Measurements from ENCODE around the gene MAMDC4.

The MAMDC4 gene

GRCh38 chr9:136896027-136896426, 43.9 kb downstream of the MAMDC4 start:
- DNase-seq: no peak

DNA sequence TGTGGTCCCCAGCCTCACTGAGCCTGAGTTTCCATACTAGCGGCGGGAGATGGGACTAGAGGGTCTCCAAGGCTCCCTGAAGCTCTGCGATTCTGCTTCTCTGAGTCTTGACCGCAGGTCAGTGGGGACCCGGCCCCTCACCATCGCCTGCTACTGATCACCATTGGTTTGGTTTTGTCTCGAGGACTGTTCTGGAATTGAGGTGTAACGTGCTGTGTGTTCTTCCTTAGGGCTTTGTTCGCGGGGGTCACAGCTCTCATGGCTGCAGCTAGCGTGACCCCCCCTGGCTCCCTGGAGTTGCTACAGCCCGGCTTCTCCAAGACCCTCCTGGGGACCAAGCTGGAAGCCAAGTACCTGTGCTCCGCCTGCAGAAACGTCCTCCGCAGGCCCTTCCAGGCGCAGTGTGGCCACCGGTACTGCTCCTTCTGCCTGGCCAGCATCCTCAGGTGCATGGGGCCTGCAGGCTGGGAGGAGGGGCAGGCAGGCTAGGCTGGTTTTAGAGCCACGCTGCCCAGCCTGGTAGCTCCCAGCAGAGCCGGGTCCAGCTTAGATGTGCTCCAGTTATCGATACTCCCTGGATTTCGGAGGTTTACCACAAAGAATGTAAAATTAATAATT, 46.4 kb downstream of the MAMDC4 start:
- DNase-seq: no peak

DNA sequence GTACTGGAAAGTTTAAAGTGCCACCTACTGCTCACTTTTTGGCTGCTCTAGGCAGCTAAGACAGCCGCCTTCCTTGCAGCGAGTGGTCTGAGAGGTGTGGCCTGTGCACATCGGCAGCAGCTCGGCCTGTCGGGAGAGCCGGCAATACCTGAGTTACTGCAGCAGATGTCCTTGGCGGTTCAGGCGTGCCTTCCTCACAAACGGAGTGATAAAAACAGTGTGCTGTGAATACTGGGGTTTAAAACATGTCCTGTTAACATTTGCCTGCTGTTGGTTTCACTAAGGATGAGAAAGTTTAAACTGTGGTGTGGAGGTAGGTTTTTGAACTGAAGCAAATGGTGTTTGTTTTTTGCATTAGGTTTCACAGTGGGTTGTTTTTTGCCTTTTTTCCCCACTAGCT, 47.0 kb downstream of the MAMDC4 start:
- DNase-seq: no peak

DNA sequence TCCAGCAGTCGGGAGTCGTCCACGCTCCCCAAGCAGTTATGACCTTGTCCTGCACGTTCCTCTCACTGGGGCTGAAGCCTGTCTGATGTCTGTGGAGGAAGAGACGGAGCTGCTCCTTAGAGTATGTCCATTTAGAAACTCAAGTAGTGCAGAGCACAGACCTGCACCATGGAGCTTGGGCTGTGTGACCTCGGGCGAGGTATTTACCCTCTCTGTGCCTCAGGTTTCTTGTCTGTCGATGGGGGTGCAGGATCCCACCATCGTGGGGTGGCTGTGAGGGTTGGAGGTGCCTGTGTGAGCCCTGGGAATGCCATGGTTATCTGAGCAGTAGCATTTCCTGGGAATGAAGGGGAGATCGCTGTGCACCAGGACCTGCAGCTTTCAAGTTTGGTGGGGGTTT, 48.4 kb downstream of the MAMDC4 start:
- no peak for DNase-seq

GRCh38 chr9:136900988-136901515, 48.9 kb downstream of the MAMDC4 start:
- DNase-seq: no peak

GRCh38 chr9:136901516-136902258, 49.5 kb downstream of the MAMDC4 start:
- DNase-seq: no peak

DNA sequence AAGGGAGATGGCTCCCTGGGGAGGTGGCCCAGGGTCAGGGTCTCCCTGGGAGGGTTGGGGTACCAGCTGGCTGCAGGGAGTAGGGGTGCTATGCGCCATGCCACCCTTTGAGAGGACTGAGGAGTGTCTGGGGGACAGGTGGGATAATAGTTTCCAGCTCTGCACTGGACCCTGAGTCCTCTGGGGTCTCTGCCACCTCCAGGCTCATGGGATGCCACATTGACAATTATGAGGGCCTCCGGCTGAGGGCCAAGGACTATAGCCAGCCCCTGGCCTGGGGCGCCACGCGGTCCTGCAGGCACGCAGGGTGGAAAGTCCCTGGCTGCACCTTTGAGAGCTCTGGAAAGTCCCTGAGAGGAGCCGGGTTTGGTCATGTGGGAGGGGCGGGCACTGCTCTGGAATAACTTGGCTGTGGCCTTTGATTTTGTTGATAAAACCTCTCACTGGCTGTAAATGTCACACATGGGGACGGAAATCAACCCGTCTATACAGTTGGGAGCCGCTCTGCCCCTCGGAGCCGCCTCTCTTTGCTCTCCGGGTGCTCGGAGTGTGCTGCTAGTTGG, 50.2 kb downstream of the MAMDC4 start:
- DNase-seq: no peak

GRCh38 chr9:136903041-136903554, 51.0 kb downstream of the MAMDC4 start:
- no peak for DNase-seq

DNA sequence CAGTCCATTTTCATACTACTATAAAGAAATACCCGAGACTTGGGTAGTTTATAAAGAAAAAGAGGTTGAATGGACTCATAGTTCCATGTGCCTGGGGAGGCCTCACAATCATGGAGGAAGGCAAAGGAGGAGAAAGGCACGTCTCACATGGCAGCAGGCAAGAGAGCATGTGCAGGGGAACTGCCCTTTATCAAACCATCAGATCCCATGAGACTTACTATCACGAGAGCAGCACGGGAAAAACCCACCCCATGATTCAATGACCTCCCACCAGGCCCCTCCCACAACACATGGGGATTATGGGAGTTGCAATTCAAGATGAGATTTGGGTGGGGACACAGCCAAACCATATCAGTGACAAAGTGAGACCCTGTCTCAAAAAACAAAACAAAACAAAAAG, 54.1 kb downstream of the MAMDC4 start:
- no peak for DNase-seq

GRCh38 chr9:136907011-136907914, 55.1 kb downstream of the MAMDC4 start:
- DNase-seq: no peak

Measured in fibroblast of upper back skin (primary cell).